ENCODE data around the gene PPOX.

The PPOX gene

GRCh38 chr1:161165742-161166668 lies at the start of gene PPOX:
TSS of gene PPOX (plus strand) at chr1:161166426. CDS start at chr1:161166848, 422 bp downstream.
- peak; percentile 88 for DNase-seq

- DNase-seq, result peak; percentile 76
Observed at GRCh38 chr1:161117759-161118581, 48.3 kb upstream of the PPOX start, which contains the start of the genes NIT1 and PFDN2. TSS of gene NIT1 (plus strand) at chr1:161118105. CDS start at chr1:161118177, 72 bp downstream. TSS of gene PFDN2 (minus strand) at chr1:161118037. CDS start at chr1:161118026, 11 bp downstream.

- DNase-seq, result no peak
Observed at GRCh38 chr1:161119092-161119903, 46.9 kb upstream of the PPOX start.

GRCh38 chr1:161121042-161121650 lies 45.1 kb upstream of the PPOX start:
- no peak for DNase-seq

- no peak for DNase-seq
Observed at GRCh38 chr1:161121834-161122233, 44.4 kb upstream of the PPOX start.

- no peak for DNase-seq
Observed at GRCh38 chr1:161122967-161123366, 43.3 kb upstream of the PPOX start.

GRCh38 chr1:161127649-161128048 lies 38.6 kb upstream of the PPOX start:
- no peak for DNase-seq

GRCh38 chr1:161128591-161129420 lies 37.4 kb upstream of the PPOX start:
- no peak for DNase-seq

GRCh38 chr1:161130266-161130665 lies 36.0 kb upstream of the PPOX start:
- no peak for DNase-seq

- DNase-seq, result no peak
Observed at GRCh38 chr1:161131523-161132409, 34.5 kb upstream of the PPOX start.

- DNase-seq, result peak; percentile 87
Observed at GRCh38 chr1:161132410-161133219, 33.6 kb upstream of the PPOX start, which contains the start of gene DEDD. TSS of gene DEDD (minus strand) at chr1:161132667. CDS start at chr1:161124462, 8,205 bp downstream.

- DNase-seq, result no peak
Observed at GRCh38 chr1:161133220-161133740, 32.9 kb upstream of the PPOX start.

- DNase-seq, result no peak
Observed at GRCh38 chr1:161137881-161138280, 28.3 kb upstream of the PPOX start.

GRCh38 chr1:161138431-161138830 lies 27.8 kb upstream of the PPOX start:
- no peak for DNase-seq

GRCh38 chr1:161139766-161140165 lies 26.5 kb upstream of the PPOX start:
- no peak for DNase-seq

GRCh38 chr1:161140755-161141400 lies 25.3 kb upstream of the PPOX start:
- no peak for DNase-seq

GRCh38 chr1:161145832-161146231 lies 20.4 kb upstream of the PPOX start:
- no peak for DNase-seq

GRCh38 chr1:161153176-161153575 lies 13.1 kb upstream of the PPOX start:
- DNase-seq, result no peak
